Testis (tissue), 2 donors: ENCODE data around the gene CCBE1.

Experiments used
- POLR2A ChIP-seq: fragments of 450-650 bp; IDR thresholded peaks from one replicate; pipeline ENCODE4 v1.6.1; 2017; ENCODE audit warnings: antibody characterized with exemption, mild to moderate bottlenecking, moderate library complexity
- TF ChIP-seq, protein P1 (sequence below), 3 experiments: fragments of 450-650 bp in 2 of 3; fragments of 200-600 bp in 1 of 3; sonication (generic) in 1 of 3; IDR thresholded peaks; one replicate each; pipeline ENCODE4 v1.5.1; 2016 to 2019; ENCODE audit warnings: antibody characterized with exemption in 3 of 3, mild to moderate bottlenecking in 2 of 3, moderate library complexity in 1 of 3

DNA sequence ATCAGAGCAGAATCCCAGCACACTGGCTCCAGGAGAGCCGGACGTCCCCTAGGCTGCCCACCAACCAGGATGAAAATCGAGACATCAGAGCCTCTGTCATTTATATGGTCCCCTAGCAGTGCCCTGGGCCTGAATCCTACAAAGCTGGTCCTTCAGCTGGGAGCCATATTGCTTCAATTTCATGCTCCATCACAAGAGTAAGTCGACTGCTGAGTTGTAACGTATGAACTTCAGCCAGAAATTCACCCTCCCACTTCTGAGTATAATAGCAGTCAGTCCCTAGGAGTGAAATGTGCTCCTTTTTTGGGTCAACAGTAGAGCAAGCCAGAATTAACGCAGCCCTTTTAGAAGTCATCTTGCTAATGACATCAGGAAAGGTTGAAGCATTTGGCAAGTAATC is 126.4 kb downstream of the CCBE1 start:
- TF ChIP-seq, protein P1, sequence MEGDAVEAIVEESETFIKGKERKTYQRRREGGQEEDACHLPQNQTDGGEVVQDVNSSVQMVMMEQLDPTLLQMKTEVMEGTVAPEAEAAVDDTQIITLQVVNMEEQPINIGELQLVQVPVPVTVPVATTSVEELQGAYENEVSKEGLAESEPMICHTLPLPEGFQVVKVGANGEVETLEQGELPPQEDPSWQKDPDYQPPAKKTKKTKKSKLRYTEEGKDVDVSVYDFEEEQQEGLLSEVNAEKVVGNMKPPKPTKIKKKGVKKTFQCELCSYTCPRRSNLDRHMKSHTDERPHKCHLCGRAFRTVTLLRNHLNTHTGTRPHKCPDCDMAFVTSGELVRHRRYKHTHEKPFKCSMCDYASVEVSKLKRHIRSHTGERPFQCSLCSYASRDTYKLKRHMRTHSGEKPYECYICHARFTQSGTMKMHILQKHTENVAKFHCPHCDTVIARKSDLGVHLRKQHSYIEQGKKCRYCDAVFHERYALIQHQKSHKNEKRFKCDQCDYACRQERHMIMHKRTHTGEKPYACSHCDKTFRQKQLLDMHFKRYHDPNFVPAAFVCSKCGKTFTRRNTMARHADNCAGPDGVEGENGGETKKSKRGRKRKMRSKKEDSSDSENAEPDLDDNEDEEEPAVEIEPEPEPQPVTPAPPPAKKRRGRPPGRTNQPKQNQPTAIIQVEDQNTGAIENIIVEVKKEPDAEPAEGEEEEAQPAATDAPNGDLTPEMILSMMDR (IDR thresholded peaks at IDR 0.05): no peak
- no peak for TF ChIP-seq POLR2A
